HG03060 (cell line): ENCODE data around the gene GULP1.
"Not testable (repeated sequence)": the region's sequence is repeated elsewhere in the genome, so short reads cannot be mapped to it uniquely, and the experiment has no call there.

ENCODE experiments used
- ATAC-seq: cut with Tn5 transposase; IDR thresholded peaks from one replicate; pipeline ENCODE4 v1.9.1; 2021; ENCODE audit warnings: low read depth, moderate number of reproducible peaks; ENCODE audit not compliant: unreplicated experiment

The GULP1 gene

GRCh38 chr2:188291617-188292347 lies at the start of gene GULP1:
Gene GULP1, plus strand, starts transcription at chr2:188291874. Its CDS starts 185,829 bp downstream, at chr2:188477703.
- ATAC-seq, result no peak

GRCh38 chr2:188243381-188243780 lies 48.3 kb upstream of the GULP1 start:
- ATAC-seq, result no peak

GRCh38 chr2:188244383-188244782 lies 47.3 kb upstream of the GULP1 start:
- no peak for ATAC-seq

GRCh38 chr2:188245230-188245629 lies 46.4 kb upstream of the GULP1 start:
- ATAC-seq, result no peak

DNA sequence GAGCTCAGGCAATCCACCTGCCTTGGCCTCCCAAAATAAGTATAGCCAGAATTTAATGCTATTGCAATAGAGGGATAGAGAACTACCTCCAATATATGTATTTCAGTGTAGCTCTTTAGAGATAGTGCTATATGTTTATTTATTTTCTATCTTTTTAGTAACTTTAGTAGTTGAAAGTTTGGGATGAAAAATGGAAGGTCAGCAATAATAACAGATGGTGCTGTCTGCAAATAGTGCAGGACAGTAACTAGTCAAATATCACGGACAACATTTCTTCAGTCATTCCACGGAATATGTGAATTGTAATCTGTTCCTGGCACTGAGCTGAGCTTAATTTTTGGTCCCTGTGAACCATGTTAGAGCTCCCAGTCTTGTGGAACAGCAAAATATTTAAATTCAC lies 43.2 kb upstream of the GULP1 start:
- no peak for ATAC-seq

DNA sequence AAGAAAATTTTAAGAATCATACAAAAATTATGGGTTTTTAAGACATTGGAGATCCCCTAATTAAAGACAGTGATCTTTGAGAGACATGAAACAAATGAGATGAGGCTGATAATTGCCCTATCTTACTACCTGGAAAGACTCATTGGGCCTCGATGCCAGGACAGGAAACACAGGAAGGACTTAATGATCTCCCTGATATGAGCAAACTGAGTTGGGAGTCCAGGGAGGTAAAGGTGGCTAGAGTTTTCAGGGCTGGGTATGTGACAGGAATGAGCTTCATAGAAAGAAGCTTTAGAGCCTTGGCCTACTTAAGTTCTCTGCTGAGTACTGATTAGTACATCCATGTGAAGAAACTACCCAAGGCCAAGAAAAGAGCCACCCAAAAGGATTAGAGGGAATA lies 40.6 kb upstream of the GULP1 start:
- ATAC-seq, result no peak

DNA sequence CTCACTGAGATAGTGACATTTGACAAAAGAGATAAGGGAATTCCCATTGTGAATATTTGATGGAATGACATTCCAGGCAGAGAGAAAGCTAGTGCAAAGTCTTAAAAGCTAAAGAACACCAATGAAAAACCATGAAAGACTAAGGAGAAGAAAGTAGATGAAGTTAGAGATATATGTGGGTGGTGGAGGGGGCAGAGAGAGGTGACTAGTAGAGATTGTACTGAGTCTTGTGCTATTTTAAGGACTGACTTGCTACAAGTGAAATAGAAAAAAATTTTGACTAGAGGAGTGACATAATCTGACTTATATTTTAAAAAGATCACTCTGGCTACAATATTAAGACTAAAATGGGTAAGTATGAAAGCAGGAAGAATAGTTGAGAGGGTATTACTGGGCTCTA lies 35.3 kb upstream of the GULP1 start:
- ATAC-seq, result no peak

DNA sequence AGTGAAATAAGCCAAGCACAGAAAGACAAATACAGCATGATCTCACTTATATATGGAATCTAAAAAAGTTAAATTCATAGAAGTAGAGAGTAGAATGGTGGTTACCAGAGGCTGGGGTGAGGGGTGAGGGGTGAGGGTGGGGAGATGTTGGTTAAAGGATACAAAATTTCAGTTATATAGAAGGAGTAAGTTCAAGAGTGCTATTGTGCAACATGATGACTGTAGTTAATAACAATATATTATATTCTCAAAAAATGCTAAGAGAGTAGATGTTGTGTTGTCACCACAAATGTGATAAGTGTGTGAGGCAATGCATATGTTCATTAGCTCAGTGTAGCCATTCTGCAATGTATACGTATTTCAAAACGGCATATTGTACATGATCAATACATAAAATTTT lies 26.4 kb upstream of the GULP1 start:
- ATAC-seq, result no peak

DNA sequence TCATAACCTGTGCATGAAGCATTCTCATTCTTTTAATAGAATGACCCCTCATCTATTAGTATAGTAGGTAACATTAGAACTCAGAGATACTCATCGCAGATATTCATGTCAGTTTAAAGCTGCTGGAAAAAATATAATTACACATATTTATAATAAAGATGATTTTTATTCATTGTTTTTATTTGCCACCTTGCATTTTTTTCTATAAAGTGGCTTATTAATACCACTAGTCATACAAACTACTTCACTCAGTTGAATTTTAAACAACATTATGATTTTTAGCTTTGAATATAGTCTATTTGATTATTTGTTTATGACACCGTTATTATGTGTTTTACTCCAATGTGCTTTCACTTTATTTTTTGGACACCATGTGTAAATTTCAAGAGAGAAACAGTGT lies 23.9 kb upstream of the GULP1 start:
- ATAC-seq, result no peak

DNA sequence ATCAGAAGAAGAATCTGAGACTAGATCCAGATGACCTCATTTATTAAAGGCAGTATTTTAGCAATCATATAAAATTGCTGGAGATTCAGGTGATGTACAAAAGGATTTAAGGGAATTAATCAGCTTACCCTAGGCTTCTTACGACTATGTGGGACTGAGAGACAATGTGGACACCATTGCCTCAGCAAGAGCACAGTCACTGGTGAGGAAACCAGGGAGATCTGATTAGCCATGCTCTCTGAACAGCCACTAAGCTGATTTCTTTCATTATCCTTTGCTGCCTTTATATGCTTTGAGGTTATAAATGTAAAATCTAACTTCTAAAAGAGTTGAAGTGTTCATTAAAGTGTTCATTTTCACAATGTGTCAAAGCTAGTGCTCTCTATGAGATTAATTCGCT lies 22.7 kb upstream of the GULP1 start:
- no peak for ATAC-seq

DNA sequence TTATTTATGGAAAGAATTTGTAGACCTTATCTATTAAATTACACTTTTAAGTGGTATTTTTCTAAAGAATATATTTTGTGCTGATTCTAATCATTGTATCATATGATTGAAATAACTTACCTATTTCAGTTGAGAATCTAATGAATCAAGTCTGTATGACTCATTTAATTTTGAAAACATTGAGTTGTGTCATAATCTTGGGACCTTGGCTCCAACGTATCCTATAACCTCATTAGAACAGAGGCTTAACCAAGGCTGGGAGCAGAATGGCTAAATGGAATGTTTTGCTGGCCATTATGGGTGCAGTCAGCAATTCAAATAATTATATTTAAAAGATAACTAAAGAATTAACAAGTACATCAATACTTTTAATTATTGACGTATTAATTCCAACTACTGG lies 19.6 kb upstream of the GULP1 start:
- ATAC-seq, result no peak

DNA sequence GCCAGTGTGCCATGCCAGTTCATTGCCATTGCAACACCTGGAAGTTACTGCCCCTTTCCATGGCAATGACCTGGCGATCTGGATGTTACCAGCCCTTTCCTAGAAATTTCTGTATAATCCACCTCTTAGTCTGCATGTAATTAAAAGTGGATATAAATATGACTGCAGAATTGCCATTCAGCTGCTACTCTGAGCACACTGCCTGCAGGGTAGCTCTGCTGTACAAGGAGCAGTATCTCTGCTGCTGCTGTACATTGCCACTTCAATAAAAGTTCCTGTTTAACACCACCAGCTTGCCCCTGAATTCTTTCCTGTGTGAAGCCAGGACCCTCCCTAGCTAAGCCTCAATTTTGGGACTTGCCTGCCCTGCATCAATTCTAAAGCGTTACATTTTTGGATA lies 17.4 kb upstream of the GULP1 start:
- no peak for ATAC-seq

GRCh38 chr2:188276255-188276654 lies 15.4 kb upstream of the GULP1 start:
- no peak for ATAC-seq

- ATAC-seq, result no peak
These were observed 13.9 kb upstream of the GULP1 start for GRCh38 chr2:188277786-188278185.

GRCh38 chr2:188278388-188279092 lies 13.1 kb upstream of the GULP1 start:
- ATAC-seq, result no peak

GRCh38 chr2:188279093-188279445 lies 12.6 kb upstream of the GULP1 start:
- no peak for ATAC-seq

GRCh38 chr2:188280811-188281222 lies 10.9 kb upstream of the GULP1 start:
- no peak for ATAC-seq

- ATAC-seq, result no peak
These were observed 8.8 kb upstream of the GULP1 start for GRCh38 chr2:188282907-188283306.

DNA sequence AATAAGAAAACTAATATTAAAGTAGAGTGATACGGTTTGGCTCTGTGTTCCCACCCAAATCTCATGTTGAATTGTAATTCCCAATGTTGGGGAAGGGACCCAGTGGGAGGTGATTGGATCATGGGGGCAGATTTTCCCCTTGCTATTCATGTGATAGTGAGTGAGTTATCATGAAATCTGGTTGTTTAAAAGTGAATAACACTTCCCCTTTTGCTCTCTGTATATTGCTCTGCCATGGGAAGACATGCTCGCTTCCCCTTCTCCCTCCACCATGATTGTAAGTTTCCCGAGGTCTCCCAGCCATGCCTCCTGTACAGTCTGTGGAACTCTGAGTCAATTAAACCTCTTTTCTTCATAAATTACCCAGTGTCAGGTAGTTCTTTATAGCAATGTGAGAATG lies 7.4 kb upstream of the GULP1 start:
- not testable (repeated sequence) for ATAC-seq

DNA sequence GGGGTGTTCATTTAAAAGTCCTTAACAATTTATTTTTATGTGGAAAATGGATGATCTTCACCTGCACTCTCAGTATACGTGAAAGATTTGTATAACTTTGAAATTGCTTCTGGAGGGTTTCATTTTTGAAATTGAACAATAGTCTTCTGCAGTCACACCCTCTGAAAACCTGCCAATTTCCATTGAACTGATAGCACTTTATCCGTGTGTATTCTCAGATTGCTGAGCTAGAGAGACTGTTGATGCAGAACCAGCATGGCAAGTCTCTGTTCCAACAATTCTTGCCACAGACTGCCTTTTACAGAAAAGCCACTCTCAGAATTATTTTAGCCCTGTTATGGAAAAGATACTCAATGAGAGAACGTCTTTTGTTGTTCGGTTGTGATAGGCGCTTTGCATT lies 6.6 kb upstream of the GULP1 start:
- ATAC-seq, result no peak

- ATAC-seq, result no peak
These were observed 5.9 kb upstream of the GULP1 start for GRCh38 chr2:188285774-188286173.

GRCh38 chr2:188291142-188291616 lies 495 bp upstream of the GULP1 start:
- no peak for ATAC-seq
